MM.1S (cell line): ENCODE data around the gene OTOA.

ENCODE experiments used
- EZH2 ChIP-seq: fragments of 300-600 bp; sonication (generic); optimal IDR thresholded peaks from 2 replicates; pipeline ENCODE3; 2017; ENCODE audit warnings: low read depth, mild to moderate bottlenecking, antibody characterized with exemption, low read length, mixed read lengths
- TF ChIP-seq, protein P1 (sequence below): fragments of 300-600 bp; sonication (generic); IDR thresholded peaks from 2 replicates; pipeline ENCODE4 v1.5.1; 2016; ENCODE audit warnings: antibody characterized with exemption, low read length, mixed read lengths

DNA sequence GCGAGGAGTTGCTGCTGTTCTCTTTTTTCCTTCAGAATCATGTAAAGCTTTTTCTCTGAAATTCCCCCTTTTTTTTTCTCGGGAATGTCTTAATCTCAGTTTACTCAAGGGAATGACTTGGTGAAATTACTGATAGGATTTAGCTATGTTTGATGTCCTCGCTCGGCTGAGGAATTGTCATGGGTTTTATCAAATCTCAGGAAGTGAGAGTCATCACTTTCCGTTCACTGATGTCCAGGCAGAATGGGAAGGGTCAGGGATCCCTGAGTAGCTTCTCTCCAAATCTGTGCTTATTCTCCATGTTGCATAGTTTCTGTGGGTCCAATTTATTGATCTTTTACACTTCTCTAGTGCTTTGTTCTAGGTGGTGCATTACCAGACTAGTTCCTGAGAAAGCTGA lies 17.7 kb upstream of the OTOA start:
- no peak for TF ChIP-seq EZH2
- TF ChIP-seq, protein P1, sequence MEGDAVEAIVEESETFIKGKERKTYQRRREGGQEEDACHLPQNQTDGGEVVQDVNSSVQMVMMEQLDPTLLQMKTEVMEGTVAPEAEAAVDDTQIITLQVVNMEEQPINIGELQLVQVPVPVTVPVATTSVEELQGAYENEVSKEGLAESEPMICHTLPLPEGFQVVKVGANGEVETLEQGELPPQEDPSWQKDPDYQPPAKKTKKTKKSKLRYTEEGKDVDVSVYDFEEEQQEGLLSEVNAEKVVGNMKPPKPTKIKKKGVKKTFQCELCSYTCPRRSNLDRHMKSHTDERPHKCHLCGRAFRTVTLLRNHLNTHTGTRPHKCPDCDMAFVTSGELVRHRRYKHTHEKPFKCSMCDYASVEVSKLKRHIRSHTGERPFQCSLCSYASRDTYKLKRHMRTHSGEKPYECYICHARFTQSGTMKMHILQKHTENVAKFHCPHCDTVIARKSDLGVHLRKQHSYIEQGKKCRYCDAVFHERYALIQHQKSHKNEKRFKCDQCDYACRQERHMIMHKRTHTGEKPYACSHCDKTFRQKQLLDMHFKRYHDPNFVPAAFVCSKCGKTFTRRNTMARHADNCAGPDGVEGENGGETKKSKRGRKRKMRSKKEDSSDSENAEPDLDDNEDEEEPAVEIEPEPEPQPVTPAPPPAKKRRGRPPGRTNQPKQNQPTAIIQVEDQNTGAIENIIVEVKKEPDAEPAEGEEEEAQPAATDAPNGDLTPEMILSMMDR = no peak
